OCI-LY1 (cell line): ENCODE results near the gene LRP1.

ENCODE experiments used
- CTCF ChIP-seq: fragments of 200-600 bp; sonication (generic), shearing (Covaris generic); IDR thresholded peaks from 2 replicates; pipeline ENCODE4 v1.5.1; 2017; ENCODE audit warnings: mild to moderate bottlenecking, antibody characterized with exemption, low read length, moderate library complexity, mixed read lengths
- EZH2 ChIP-seq: fragments of 200-600 bp; sonication (generic), shearing (Covaris generic); IDR thresholded peaks from 2 replicates; pipeline ENCODE4 v1.8.0; 2017; ENCODE audit warnings: borderline replicate concordance, mixed run types, mild to moderate bottlenecking, antibody characterized with exemption, low read length, moderate library complexity, mixed read lengths

- no peak for TF ChIP-seq CTCF
- no peak for TF ChIP-seq EZH2
Observed at GRCh38 chr12:57205186-57205585, 76.9 kb downstream of the LRP1 start.
